ENCODE measurements around the gene ACSM2B.
"Not testable (repeated sequence)": the region's sequence is repeated elsewhere in the genome, so short reads cannot be mapped to it uniquely, and the experiment has no call there.

- TF ChIP-seq CTCF (IDR thresholded peaks at IDR 0.05); RFX5 (IDR thresholded peaks at IDR 0.05); ELK1 (IDR thresholded peaks at IDR 0.05; ENCODE audit: low read depth, low read length); USF2 (IDR thresholded peaks at IDR 0.05): not testable (repeated sequence)
These were observed 10.8 kb downstream of the ACSM2B start for GRCh38 chr16:20565334-20565733.

Measured in A549 (cell line).